Osteoblast (primary cell): Measurements from ENCODE around the gene CFAP58. TPM values are rescaled to one million over a fixed set of nuclear protein-coding genes. Genes with fewer than 3 reads are reported as not detected.

ENCODE experiments used
- DNase-seq: peaks from one replicate; pipeline ENCODE4 v3.0.0; 2011; ENCODE audit warnings: low spot score, mixed read lengths; ENCODE audit not compliant: insufficient read length; ENCODE audit errors: missing footprints
- H2AFZ ChIP-seq: 2 replicates; pipeline ENCODE4 v1.6.0; 2011; ENCODE audit warnings: mild to moderate bottlenecking, low read length
- H3K27ac ChIP-seq: 2 replicates; pipeline ENCODE4 v1.5.1; 2011; ENCODE audit warnings: mild to moderate bottlenecking, low read depth, low read length, moderate library complexity
- H3K27me3 ChIP-seq: 2 replicates; pipeline ENCODE4 v1.6.0; 2012; ENCODE audit warnings: mild to moderate bottlenecking, control low read depth, inconsistent platforms, low read length, moderate library complexity; ENCODE audit not compliant: insufficient read depth
- H3K36me3 ChIP-seq: 2 replicates; pipeline ENCODE4 v1.5.1; 2011; ENCODE audit warnings: mild to moderate bottlenecking, low read length, control low read depth, moderate library complexity; ENCODE audit not compliant: insufficient read depth
- H3K4me1 ChIP-seq: 2 replicates; pipeline ENCODE4 v1.5.1; 2011; ENCODE audit warnings: mild to moderate bottlenecking, low read length, control low read depth, moderate library complexity; ENCODE audit not compliant: insufficient read depth
- H3K4me2 ChIP-seq: 2 replicates; pipeline ENCODE4 v1.6.0; 2011; ENCODE audit warnings: mild to moderate bottlenecking, low read length; ENCODE audit not compliant: insufficient read depth
- H3K4me3 ChIP-seq: fragments of 200-600 bp; sonication (generic); 3 replicates; pipeline ENCODE4 v1.5.1; 2012; ENCODE audit warnings: mild to moderate bottlenecking, low read length, inconsistent platforms; ENCODE audit not compliant: insufficient read depth
- H3K79me2 ChIP-seq: 2 replicates; pipeline ENCODE4 v1.6.0; 2012; ENCODE audit warnings: mild to moderate bottlenecking, low read length, control low read depth, inconsistent platforms; ENCODE audit not compliant: insufficient read depth
- H3K9me3 ChIP-seq: 2 replicates; pipeline ENCODE4 v1.5.1; 2011; ENCODE audit warnings: low read depth, low read length, control low read depth
- H4K20me1 ChIP-seq: 2 replicates; pipeline ENCODE4 v1.6.0; 2012; ENCODE audit warnings: mild to moderate bottlenecking, low read length, control low read depth; ENCODE audit not compliant: insufficient read depth
- total RNA-seq: library from RNA; depleted of rRNA; stranded (reverse); fragments of >200 nt; gene quantifications from 2 replicates; pipeline ENCODE4 v1.2.3, GENCODE V29; 2012
- TF ChIP-seq, protein P1 (sequence below): IDR thresholded peaks from 2 replicates; pipeline ENCODE4 v1.5.1; 2011; ENCODE audit warnings: mild to moderate bottlenecking, low read depth, low read length, moderate library complexity; ENCODE audit errors: extremely low read depth

Gene CFAP58
- total RNA-seq, 1 donor, result 0.36 TPM

- Histone ChIP-seq H3K4me1 (peaks cover 48% of the 10 kb centered on the region), H3K27ac (peak overlapping the region; percentile 98), H4K20me1 (peaks cover 33% of the 10 kb centered on the region), H3K4me2 (peak overlapping the region; percentile 98), H3K79me2 (peaks cover 62% of the 10 kb centered on the region), H3K36me3 (peaks cover 17% of the 10 kb centered on the region), H2AFZ (no peak overlapping the region), H3K27me3 (no peaks in the 10 kb centered on the region), H3K9me3 (no peaks in the 10 kb centered on the region), H3K4me3 (peak overlapping the region; percentile 97)
- no peak for DNase-seq
- TF ChIP-seq, protein P1, sequence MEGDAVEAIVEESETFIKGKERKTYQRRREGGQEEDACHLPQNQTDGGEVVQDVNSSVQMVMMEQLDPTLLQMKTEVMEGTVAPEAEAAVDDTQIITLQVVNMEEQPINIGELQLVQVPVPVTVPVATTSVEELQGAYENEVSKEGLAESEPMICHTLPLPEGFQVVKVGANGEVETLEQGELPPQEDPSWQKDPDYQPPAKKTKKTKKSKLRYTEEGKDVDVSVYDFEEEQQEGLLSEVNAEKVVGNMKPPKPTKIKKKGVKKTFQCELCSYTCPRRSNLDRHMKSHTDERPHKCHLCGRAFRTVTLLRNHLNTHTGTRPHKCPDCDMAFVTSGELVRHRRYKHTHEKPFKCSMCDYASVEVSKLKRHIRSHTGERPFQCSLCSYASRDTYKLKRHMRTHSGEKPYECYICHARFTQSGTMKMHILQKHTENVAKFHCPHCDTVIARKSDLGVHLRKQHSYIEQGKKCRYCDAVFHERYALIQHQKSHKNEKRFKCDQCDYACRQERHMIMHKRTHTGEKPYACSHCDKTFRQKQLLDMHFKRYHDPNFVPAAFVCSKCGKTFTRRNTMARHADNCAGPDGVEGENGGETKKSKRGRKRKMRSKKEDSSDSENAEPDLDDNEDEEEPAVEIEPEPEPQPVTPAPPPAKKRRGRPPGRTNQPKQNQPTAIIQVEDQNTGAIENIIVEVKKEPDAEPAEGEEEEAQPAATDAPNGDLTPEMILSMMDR, result no peak
Measured at GRCh38 chr10:104337521-104337984, 16.1 kb upstream of the CFAP58 start.

GRCh38 chr10:104337985-104338735, 15.5 kb upstream of the CFAP58 start, which contains the start of gene ITPRIP:
Gene ITPRIP, minus strand, starts transcription at chr10:104338465. Its CDS starts 22,414 bp downstream, at chr10:104316051.
- Histone ChIP-seq H3K4me1 (peaks cover 44% of the 10 kb centered on the region), H3K27ac (peak within 1 kb of the TSS; percentile 98), H3K9me3 (no peaks in the 10 kb centered on the region), H4K20me1 (peaks cover 30% of the 10 kb centered on the region), H3K36me3 (peaks cover 14% of the 10 kb centered on the region), H2AFZ (peak within 1 kb of the TSS; percentile 86), H3K4me2 (peak within 1 kb of the TSS; percentile 98), H3K79me2 (peaks cover 56% of the 10 kb centered on the region), H3K27me3 (no peaks in the 10 kb centered on the region), H3K4me3 (peak within 1 kb of the TSS; percentile 97)
- TF ChIP-seq, protein P1, result no peak
- peak; percentile 91 for DNase-seq

DNA sequence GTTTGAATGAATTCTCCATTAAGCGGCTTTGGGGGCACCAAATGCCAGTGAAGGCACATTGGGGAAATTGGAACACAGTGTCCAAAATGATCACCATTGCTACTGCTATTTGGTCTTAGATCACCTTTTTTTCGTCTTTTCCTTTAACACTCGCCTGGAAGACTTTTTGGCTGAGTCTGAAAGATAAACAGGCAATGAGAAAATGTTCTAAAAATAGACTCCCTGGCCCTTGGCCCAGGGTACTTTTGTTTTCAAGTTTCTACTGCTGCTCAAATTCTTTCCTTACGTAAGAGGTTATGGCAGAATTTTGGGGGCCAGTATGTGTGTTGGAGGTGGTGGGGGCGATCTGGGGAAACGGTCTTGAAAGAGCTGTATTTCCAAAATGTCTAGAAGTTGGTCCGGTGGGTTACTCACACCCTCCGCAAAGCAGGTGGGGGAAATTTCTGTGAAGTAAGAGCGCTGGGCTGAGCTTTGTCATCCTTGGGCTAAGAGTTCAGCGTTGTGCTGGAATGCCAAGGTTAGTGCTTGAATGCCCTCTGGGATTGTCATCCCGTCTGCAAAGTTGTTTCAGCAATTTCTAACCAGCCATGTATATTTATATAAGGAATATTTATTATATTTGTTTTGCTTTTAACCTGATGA, 14.0 kb upstream of the CFAP58 start:
- H3K27ac ChIP-seq, result peak overlapping the region; percentile 98
- peak overlapping the region; percentile 98 for H3K4me2 ChIP-seq
- H3K27me3 ChIP-seq, result no peaks in the 10 kb centered on the region
- DNase-seq, result peak; percentile 87
- H3K36me3 ChIP-seq, result peaks cover 8% of the 10 kb centered on the region
- H4K20me1 ChIP-seq, result peaks cover 22% of the 10 kb centered on the region
- no peaks in the 10 kb centered on the region for H3K9me3 ChIP-seq
- peak overlapping the region; percentile 97 for H3K4me3 ChIP-seq
- peaks cover 42% of the 10 kb centered on the region for H3K79me2 ChIP-seq
- TF ChIP-seq, protein P1, result no peak
- peak overlapping the region; percentile 47 for H2AFZ ChIP-seq
- peaks cover 34% of the 10 kb centered on the region for H3K4me1 ChIP-seq

DNA sequence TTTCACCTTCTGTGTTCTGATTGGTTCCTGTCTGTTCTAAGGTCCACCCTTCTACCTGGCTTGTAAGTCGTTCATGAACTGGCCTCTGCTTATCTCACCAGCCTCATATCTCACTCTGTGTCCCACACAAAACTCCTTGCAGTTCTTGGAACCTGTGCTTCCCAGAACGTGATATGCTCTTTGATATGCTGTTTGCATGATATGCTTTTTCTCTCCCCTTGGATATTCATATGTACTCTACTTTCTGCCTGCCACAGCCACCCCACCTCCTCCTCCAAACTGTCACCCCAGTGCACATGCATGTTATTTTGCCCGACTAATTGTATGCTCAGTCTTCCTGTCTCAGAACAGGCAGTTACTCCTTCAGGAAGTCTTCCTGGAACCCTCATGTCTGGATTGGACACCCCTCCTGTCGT, 13.5 kb upstream of the CFAP58 start:
- peak overlapping the region; percentile 98 for H3K27ac ChIP-seq
- peak overlapping the region; percentile 97 for H3K4me3 ChIP-seq
- DNase-seq, result no peak
- H3K36me3 ChIP-seq, result peaks cover 3% of the 10 kb centered on the region
- TF ChIP-seq, protein P1, result no peak
- H3K4me1 ChIP-seq, result peaks cover 29% of the 10 kb centered on the region
- H3K9me3 ChIP-seq, result no peaks in the 10 kb centered on the region
- H3K27me3 ChIP-seq, result no peaks in the 10 kb centered on the region
- peak overlapping the region; percentile 45 for H2AFZ ChIP-seq
- peak overlapping the region; percentile 98 for H3K4me2 ChIP-seq
- H3K79me2 ChIP-seq, result peaks cover 37% of the 10 kb centered on the region
- peaks cover 16% of the 10 kb centered on the region for H4K20me1 ChIP-seq
